ENCODE data around the gene FOXP1.

DNA sequence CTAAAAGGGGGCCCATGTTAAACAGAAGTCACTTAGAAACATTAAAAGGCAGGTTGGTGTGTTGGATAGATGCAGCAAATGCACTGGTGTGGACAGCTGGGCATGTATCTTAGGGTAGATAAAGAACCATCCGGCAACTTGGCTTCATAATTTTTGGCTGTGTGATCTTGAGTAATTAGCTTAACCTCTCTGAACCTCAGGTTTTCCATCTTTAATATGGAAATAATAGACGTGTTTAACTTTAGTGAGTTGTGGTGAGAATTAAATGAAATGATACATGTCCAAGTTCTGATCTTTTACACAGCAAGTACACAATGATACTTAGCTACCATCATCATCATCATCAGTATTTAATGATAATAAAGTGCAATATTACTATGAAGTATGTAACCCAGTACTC is 330.4 kb downstream of the FOXP1 start:
- no peak for TF ChIP-seq JUND (IDR thresholded peaks at IDR 0.05)
- no peak for TF ChIP-seq RAD21 (IDR thresholded peaks at IDR 0.05)
- no peak for TF ChIP-seq CTCF (IDR thresholded peaks at IDR 0.05; ENCODE audit: low read depth, low read length, missing input control)
- TF ChIP-seq SP1 (IDR thresholded peaks at IDR 0.05): no peak
- no peak for TF ChIP-seq YY1 (IDR thresholded peaks at IDR 0.05)
- TF ChIP-seq, protein P1, sequence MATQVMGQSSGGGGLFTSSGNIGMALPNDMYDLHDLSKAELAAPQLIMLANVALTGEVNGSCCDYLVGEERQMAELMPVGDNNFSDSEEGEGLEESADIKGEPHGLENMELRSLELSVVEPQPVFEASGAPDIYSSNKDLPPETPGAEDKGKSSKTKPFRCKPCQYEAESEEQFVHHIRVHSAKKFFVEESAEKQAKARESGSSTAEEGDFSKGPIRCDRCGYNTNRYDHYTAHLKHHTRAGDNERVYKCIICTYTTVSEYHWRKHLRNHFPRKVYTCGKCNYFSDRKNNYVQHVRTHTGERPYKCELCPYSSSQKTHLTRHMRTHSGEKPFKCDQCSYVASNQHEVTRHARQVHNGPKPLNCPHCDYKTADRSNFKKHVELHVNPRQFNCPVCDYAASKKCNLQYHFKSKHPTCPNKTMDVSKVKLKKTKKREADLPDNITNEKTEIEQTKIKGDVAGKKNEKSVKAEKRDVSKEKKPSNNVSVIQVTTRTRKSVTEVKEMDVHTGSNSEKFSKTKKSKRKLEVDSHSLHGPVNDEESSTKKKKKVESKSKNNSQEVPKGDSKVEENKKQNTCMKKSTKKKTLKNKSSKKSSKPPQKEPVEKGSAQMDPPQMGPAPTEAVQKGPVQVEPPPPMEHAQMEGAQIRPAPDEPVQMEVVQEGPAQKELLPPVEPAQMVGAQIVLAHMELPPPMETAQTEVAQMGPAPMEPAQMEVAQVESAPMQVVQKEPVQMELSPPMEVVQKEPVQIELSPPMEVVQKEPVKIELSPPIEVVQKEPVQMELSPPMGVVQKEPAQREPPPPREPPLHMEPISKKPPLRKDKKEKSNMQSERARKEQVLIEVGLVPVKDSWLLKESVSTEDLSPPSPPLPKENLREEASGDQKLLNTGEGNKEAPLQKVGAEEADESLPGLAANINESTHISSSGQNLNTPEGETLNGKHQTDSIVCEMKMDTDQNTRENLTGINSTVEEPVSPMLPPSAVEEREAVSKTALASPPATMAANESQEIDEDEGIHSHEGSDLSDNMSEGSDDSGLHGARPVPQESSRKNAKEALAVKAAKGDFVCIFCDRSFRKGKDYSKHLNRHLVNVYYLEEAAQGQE (IDR thresholded peaks at IDR 0.05): no peak
